GM23338 (cell line): ENCODE results near the gene SURF4. TPM values are rescaled to one million over a fixed set of nuclear protein-coding genes. Genes with fewer than 3 reads are reported as not detected.

Source experiments
- ATAC-seq: fragments of 200-7000 bp; cut with Tn5 transposase; 3 replicates; pipeline ENCODE4 v1.9.1; 2020
- DNase-seq: peaks from one replicate; pipeline ENCODE4 v3.0.0-alpha.2; 2015; ENCODE audit warnings: low spot score
- H2AFZ ChIP-seq: fragments of 200-600 bp; sonication (generic); 2 replicates; pipeline ENCODE4 v1.8.0; 2016; ENCODE audit warnings: antibody characterized with exemption, mild to moderate bottlenecking, moderate library complexity
- H3F3A ChIP-seq: fragments of 200-600 bp; sonication (generic); replicated peaks from 2 replicates; pipeline ENCODE4 v1.8.0; 2017; ENCODE audit warnings: antibody characterized with exemption, mixed run types, low read depth
- H3K27ac ChIP-seq: fragments of 200-600 bp; sonication (generic); 2 replicates; pipeline ENCODE4 v1.6.1; 2016; ENCODE audit warnings: low read depth
- H3K27me3 ChIP-seq: fragments of 200-600 bp; sonication (generic); 2 replicates; pipeline ENCODE4 v1.8.0; 2016; ENCODE audit warnings: mild to moderate bottlenecking, mixed run types, moderate library complexity; ENCODE audit not compliant: insufficient read depth
- H3K36me3 ChIP-seq: fragments of 200-600 bp; sonication (generic); 2 replicates; pipeline ENCODE4 v1.8.0; 2016; ENCODE audit warnings: mild to moderate bottlenecking; ENCODE audit not compliant: insufficient read depth
- H3K4me1 ChIP-seq: fragments of 200-600 bp; sonication (generic); 2 replicates; pipeline ENCODE4 v1.8.0; 2016; ENCODE audit warnings: mild to moderate bottlenecking, moderate library complexity; ENCODE audit not compliant: insufficient read depth
- H3K4me2 ChIP-seq: fragments of 200-600 bp; sonication (generic); 2 replicates; pipeline ENCODE4 v1.7.1; 2017; ENCODE audit warnings: mixed run types
- H3K4me3 ChIP-seq: fragments of 200-600 bp; sonication (generic); 2 replicates; pipeline ENCODE4 v1.6.1; 2016; ENCODE audit warnings: mixed run types
- H3K79me2 ChIP-seq: fragments of 200-600 bp; sonication (generic); replicated peaks from 2 replicates; pipeline ENCODE4 v1.8.0; 2017; ENCODE audit warnings: mild to moderate bottlenecking; ENCODE audit not compliant: insufficient read depth
- H3K9me2 ChIP-seq: fragments of 200-600 bp; sonication (generic); 2 replicates; pipeline ENCODE4 v1.8.0; 2017; ENCODE audit not compliant: insufficient read depth
- H4K20me1 ChIP-seq: fragments of 200-600 bp; sonication (generic); replicated peaks from 2 replicates; pipeline ENCODE4 v1.8.0; 2017; ENCODE audit warnings: mild to moderate bottlenecking; ENCODE audit not compliant: insufficient read depth
- H3K27ac Mint-ChIP-seq: 2 replicates; pipeline ENCODE4 v1.8.0; 2020; ENCODE audit warnings: inconsistent platforms, mild to moderate bottlenecking, moderate library complexity, mixed read lengths
- H3K27me3 Mint-ChIP-seq: 3 replicates; pipeline ENCODE4 v1.8.0; 2022; ENCODE audit warnings: low read depth, mild to moderate bottlenecking, moderate library complexity, mixed read lengths, inconsistent platforms; ENCODE audit not compliant: insufficient read depth, poor library complexity
- H3K36me3 Mint-ChIP-seq: 3 replicates; pipeline ENCODE4 v1.8.0; 2021; ENCODE audit warnings: low read depth, mild to moderate bottlenecking, inconsistent platforms, moderate library complexity, mixed read lengths
- H3K4me1 Mint-ChIP-seq: 3 replicates; pipeline ENCODE4 v1.8.0; 2020; ENCODE audit warnings: mild to moderate bottlenecking, inconsistent platforms, mixed read lengths
- H3K4me3 Mint-ChIP-seq: 3 replicates; pipeline ENCODE4 v1.8.0; 2021; ENCODE audit warnings: moderate library complexity, mild to moderate bottlenecking, inconsistent platforms, mixed read lengths
- H3K9me3 Mint-ChIP-seq: 3 replicates; pipeline ENCODE4 v1.8.0; 2020; ENCODE audit warnings: moderate library complexity, mild to moderate bottlenecking, inconsistent platforms, mixed read lengths
- CREB1 ChIP-seq: fragments of 250-450 bp; sonication (Bioruptor Pico); IDR thresholded peaks from 2 replicates; pipeline ENCODE4 v1.5.0; 2020; ENCODE audit warnings: low read depth, mild to moderate bottlenecking, moderate library complexity
- EZH2 ChIP-seq: fragments of 200-600 bp; sonication (generic); IDR thresholded peaks from one replicate; pipeline ENCODE4 v1.8.0; 2017; ENCODE audit warnings: antibody characterized with exemption, mild to moderate bottlenecking, low read depth; ENCODE audit not compliant: unreplicated experiment
- EZH2phosphoT487 ChIP-seq: fragments of 200-600 bp; sonication (generic); IDR thresholded peaks from one replicate; pipeline ENCODE4 v1.8.1; 2018; ENCODE audit warnings: antibody characterized with exemption; ENCODE audit not compliant: unreplicated experiment
- JUNB ChIP-seq: IDR thresholded peaks from one replicate; pipeline ENCODE4 v1.6.1; 2016; ENCODE audit warnings: antibody characterized with exemption; ENCODE audit not compliant: unreplicated experiment
- NANOG ChIP-seq: IDR thresholded peaks from 2 replicates; pipeline ENCODE4 v1.6.1; 2016; ENCODE audit warnings: antibody characterized with exemption, borderline replicate concordance
- POLR2AphosphoS5 ChIP-seq: IDR thresholded peaks from 2 replicates; pipeline ENCODE4 v1.6.1; 2016; ENCODE audit warnings: antibody characterized with exemption, low read depth
- REST ChIP-seq: IDR thresholded peaks from one replicate; pipeline ENCODE4 v1.6.1; 2018; ENCODE audit warnings: antibody characterized with exemption; ENCODE audit not compliant: unreplicated experiment
- STAT1 ChIP-seq: IDR thresholded peaks from one replicate; pipeline ENCODE4 v1.6.1; 2016; ENCODE audit warnings: antibody characterized with exemption; ENCODE audit not compliant: unreplicated experiment
- ZNF462 ChIP-seq: fragments of 250-450 bp; sonication (Bioruptor Pico); IDR thresholded peaks from 2 replicates; pipeline ENCODE4 v1.5.0; 2020; ENCODE audit warnings: mild to moderate bottlenecking, moderate library complexity
- polyA plus RNA-seq: library from polyadenylated mRNA; unstranded; fragments of >200 nt; fragmentation: Nextera tagmentation; extraction: Ambion mirVana; gene quantifications from 2 replicates; pipeline ENCODE4 v1.2.1, GENCODE V29; 2016
- total RNA-seq: library from RNA; depleted of rRNA; stranded (reverse); fragments of >200 nt; shearing (Covaris generic); gene quantifications from 2 replicates; pipeline ENCODE4 v1.2.3, GENCODE V29; 2014
- TF ChIP-seq, protein P1 (sequence below), 2 experiments: fragments of 200-600 bp in 1 of 2; sonication (generic) in 1 of 2; conservative IDR thresholded peaks; 2 replicates each; pipeline versions ENCODE4 v1.5.1 to v1.6.1; 2016 to 2017; ENCODE audit warnings: antibody characterized with exemption in 2 of 2, low read depth in 2 of 2, mild to moderate bottlenecking in 2 of 2, moderate library complexity in 1 of 2

SURF4 gene
- total and polyA plus RNA-seq, 2 experiments from 2014 or later = 66.3 to 242 TPM

DNA sequence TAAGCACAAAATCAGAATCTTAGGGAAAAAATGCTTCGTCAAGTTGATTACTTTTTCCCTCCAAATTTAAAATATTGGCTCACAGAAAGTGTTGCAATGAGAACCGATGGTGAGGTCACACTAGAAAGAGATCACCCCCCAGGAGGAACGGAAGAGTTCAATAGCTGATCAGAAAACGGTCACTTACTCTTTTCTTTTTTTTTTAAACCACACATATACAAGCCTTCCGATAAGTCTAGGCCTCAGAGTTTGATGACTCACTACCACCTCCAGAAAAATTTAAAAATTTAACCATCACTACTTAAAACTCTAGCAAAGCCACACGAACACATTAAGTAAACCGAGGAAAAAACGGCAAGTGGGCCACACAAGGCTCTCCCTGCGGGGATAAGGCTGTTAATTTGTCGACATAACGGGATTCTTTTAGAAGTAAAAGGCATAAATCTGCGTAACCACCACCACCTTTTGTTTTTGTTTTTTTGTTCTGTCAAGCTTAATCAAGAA is 1.2 kb downstream of the SURF4 start:
- peaks cover 10% of the 10 kb centered on the region; the same call in 1 of the 2 replicates for H3K4me1 ChIP-seq
- no peaks in the 10 kb centered on the region for H3K9me2 ChIP-seq
- TF ChIP-seq ZNF462 (CRISPR knock-in tag) (no peak), EZH2phosphoT487 (no peak), NANOG (no peak), REST (no peak), CREB1 (no peak), POLR2AphosphoS5 (no peak), EZH2 (no peak), STAT1 (no peak), JUNB (no peak)
- TF ChIP-seq, protein P1, sequence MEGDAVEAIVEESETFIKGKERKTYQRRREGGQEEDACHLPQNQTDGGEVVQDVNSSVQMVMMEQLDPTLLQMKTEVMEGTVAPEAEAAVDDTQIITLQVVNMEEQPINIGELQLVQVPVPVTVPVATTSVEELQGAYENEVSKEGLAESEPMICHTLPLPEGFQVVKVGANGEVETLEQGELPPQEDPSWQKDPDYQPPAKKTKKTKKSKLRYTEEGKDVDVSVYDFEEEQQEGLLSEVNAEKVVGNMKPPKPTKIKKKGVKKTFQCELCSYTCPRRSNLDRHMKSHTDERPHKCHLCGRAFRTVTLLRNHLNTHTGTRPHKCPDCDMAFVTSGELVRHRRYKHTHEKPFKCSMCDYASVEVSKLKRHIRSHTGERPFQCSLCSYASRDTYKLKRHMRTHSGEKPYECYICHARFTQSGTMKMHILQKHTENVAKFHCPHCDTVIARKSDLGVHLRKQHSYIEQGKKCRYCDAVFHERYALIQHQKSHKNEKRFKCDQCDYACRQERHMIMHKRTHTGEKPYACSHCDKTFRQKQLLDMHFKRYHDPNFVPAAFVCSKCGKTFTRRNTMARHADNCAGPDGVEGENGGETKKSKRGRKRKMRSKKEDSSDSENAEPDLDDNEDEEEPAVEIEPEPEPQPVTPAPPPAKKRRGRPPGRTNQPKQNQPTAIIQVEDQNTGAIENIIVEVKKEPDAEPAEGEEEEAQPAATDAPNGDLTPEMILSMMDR (conservative IDR thresholded peaks at IDR 0.05; ENCODE audit: low read depth in 2 of 2) = no peak
- H4K20me1 ChIP-seq = peaks cover 46% of the 10 kb centered on the region
- peaks cover 59% of the 10 kb centered on the region for H3K79me2 ChIP-seq
- peaks cover 7% of the 10 kb centered on the region; the same call in 1 of the 2 replicates for H3K36me3 ChIP-seq
- DNase-seq (no peak), ATAC-seq (no peak)
- peak overlapping the region; percentile 98 for H3K4me3 Mint-ChIP-seq
- H3K4me3 ChIP-seq = peak overlapping the region; percentile 98
- H3K9me3 Mint-ChIP-seq = peaks cover 14% of the 10 kb centered on the region; the same call in 2 of the 3 replicates
- H3K27me3 ChIP-seq = peaks cover 13% of the 10 kb centered on the region
- peak overlapping the region; percentile 90 for H3K4me2 ChIP-seq
- peaks cover 18% of the 10 kb centered on the region for H3K4me1 Mint-ChIP-seq
- no peak overlapping the region for H2AFZ ChIP-seq
- peaks cover 34% of the 10 kb centered on the region for H3K36me3 Mint-ChIP-seq
- H3K27ac Mint-ChIP-seq = peak overlapping the region; percentile 12; the same call in 1 of the 2 replicates
- no peaks in the 10 kb centered on the region for H3F3A ChIP-seq
- H3K27ac ChIP-seq = no peak overlapping the region
- H3K27me3 Mint-ChIP-seq = peaks cover 29% of the 10 kb centered on the region
